Endothelial cell (in vitro differentiated cells): ENCODE data around the gene LY6G5B. TPM values are rescaled to one million over a fixed set of nuclear protein-coding genes. Genes with fewer than 3 reads are reported as not detected.
A peak's percentile ranks its signal among the peaks of the same experiment; 100 is the strongest.

Source experiments
- DNase-seq: peaks from one replicate; pipeline ENCODE4 v3.0.0; 2021; ENCODE audit warnings: low spot score
- H3K27ac Mint-ChIP-seq: one replicate; pipeline ENCODE4 v1.8.0; 2021; ENCODE audit warnings: mixed read lengths, inconsistent platforms; ENCODE audit not compliant: unreplicated experiment
- H3K27me3 Mint-ChIP-seq: one replicate; pipeline ENCODE4 v1.8.0; 2021; ENCODE audit warnings: mild to moderate bottlenecking, moderate library complexity, mixed read lengths, inconsistent platforms; ENCODE audit not compliant: unreplicated experiment
- H3K36me3 Mint-ChIP-seq: one replicate; pipeline ENCODE4 v1.8.0; 2021; ENCODE audit warnings: mild to moderate bottlenecking, low read depth, mixed read lengths, inconsistent platforms; ENCODE audit not compliant: unreplicated experiment
- H3K4me1 Mint-ChIP-seq: one replicate; pipeline ENCODE4 v1.8.0; 2021; ENCODE audit warnings: mild to moderate bottlenecking, mixed read lengths, inconsistent platforms; ENCODE audit not compliant: unreplicated experiment
- H3K4me3 Mint-ChIP-seq: one replicate; pipeline ENCODE4 v1.8.0; 2021; ENCODE audit warnings: mild to moderate bottlenecking, mixed read lengths, inconsistent platforms; ENCODE audit not compliant: unreplicated experiment
- H3K9me3 Mint-ChIP-seq: one replicate; pipeline ENCODE4 v1.8.0; 2021; ENCODE audit warnings: mixed read lengths, inconsistent platforms; ENCODE audit not compliant: unreplicated experiment
- CTCF ChIP-seq: fragments of 200-600 bp; sonication (generic); IDR thresholded peaks from one replicate; pipeline ENCODE4 v1.5.0; 2021; ENCODE audit warnings: antibody characterized with exemption; ENCODE audit not compliant: unreplicated experiment
- total RNA-seq: library from RNA; stranded (reverse); fragmentation: NEBNext Ultra II Directional; extraction: Animal tissue kit (Norgen Biotek cat#: 25700); gene quantifications from one replicate; pipeline ENCODE4 v1.2.1, GENCODE V29; 2021; ENCODE audit not compliant: unreplicated experiment

LY6G5B gene
- total RNA-seq, 1 donor from 2014 or later = 16.3 TPM

DNA sequence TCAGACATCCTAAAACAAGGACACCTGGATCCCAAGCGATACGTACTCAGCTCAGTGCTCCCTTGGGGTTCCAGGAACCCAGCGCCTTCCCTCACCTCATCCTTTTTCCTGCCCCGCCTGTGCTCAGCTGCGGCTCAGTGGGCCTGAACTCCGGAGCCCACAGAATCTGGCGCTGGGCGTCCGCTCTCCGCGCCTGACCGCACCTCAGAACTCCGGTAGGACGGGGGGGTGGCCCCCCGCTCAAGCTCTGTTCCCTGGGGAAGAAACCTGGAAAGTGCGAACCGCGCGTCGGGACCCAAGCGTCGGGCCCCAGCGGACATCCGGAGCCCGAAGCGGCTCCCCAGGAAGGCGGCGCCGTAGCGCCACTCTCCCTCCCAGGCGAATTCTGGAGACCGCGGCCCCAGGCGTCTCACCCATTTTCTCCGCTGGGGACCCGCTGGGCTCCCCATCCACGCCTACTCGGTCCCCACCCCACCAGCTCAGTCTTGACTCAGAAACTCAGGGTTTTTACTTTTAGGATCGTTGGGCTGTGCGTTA is 11.4 kb downstream of the LY6G5B start:
- H3K27me3 Mint-ChIP-seq = peaks cover 13% of the 10 kb centered on the region
- peak; percentile 45 for DNase-seq
- peak overlapping the region; percentile 88 for H3K27ac Mint-ChIP-seq
- no peaks in the 10 kb centered on the region for H3K9me3 Mint-ChIP-seq
- peaks cover 17% of the 10 kb centered on the region for H3K36me3 Mint-ChIP-seq
- no peak for TF ChIP-seq CTCF
- peaks cover 24% of the 10 kb centered on the region for H3K4me1 Mint-ChIP-seq
- H3K4me3 Mint-ChIP-seq = peak overlapping the region; percentile 84

DNA sequence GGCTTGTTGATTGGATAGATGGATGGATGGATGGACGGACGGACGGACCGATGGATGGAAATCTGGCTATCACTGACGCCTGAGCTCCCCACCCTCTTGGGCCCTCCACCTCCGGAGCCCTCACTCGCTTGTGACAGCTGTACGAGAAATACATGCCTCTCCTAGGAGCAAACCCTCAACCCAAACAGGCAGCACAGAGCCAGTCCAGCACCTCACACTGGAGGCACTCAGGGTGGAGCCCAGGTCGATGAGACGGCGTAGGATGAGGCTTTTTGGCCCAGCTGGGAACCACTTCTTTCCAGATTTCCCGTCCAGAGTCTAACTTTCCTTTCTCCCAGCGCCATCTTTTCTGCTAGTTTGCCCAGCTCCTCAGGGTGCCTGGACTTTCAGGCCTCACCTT is 13.8 kb downstream of the LY6G5B start:
- H3K36me3 Mint-ChIP-seq = peaks cover 10% of the 10 kb centered on the region
- no peak for TF ChIP-seq CTCF
- H3K4me1 Mint-ChIP-seq = peaks cover 20% of the 10 kb centered on the region
- no peaks in the 10 kb centered on the region for H3K9me3 Mint-ChIP-seq
- H3K4me3 Mint-ChIP-seq = peak overlapping the region; percentile 86
- no peak for DNase-seq
- H3K27ac Mint-ChIP-seq = no peak overlapping the region
- H3K27me3 Mint-ChIP-seq = peaks cover 11% of the 10 kb centered on the region

DNA sequence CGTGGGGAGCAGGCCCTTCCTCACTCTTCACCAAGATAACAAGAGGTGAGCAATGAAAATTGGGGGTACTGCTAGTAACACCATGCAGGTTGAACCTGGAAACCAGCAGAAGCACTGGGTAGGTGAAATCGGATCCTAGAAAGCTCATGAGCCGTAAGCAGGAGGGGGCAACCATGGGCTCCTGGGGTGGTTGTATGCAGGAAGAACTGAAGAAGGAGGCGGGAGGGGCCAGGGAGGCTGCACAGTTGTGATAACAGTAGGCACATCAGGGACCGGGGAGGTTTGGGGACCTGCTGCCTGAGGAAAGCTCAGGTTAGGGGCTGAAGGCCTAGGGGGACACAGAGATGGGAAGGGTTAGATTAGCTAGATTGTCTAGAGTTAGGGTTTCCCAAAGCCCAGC is 16.7 kb downstream of the LY6G5B start:
- H3K27ac Mint-ChIP-seq = no peak overlapping the region
- no peak for DNase-seq
- H3K9me3 Mint-ChIP-seq = no peaks in the 10 kb centered on the region
- H3K27me3 Mint-ChIP-seq = peaks cover 4% of the 10 kb centered on the region
- TF ChIP-seq CTCF = no peak
- peak overlapping the region; percentile 38 for H3K4me3 Mint-ChIP-seq
- peaks cover 16% of the 10 kb centered on the region for H3K36me3 Mint-ChIP-seq
- H3K4me1 Mint-ChIP-seq = peaks cover 22% of the 10 kb centered on the region

DNA sequence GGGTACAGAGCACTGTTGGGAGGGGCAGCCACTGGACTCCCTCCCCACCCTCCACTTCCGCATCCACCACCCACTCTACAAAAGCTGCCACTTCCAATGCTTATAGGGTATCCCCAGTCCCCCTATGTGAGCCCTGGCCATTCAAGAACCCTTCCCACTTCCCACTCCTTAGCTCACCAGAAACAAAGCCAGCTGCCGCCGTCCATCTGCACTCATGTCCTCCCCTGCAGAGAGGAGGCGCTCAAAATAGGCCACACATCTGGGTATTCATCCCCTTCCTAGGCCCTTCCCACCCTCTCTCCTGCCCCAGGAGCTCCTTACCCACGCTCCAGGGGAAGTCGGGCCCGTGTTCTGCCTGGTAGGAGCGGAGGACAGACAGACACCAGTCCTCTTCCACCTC is 17.5 kb downstream of the LY6G5B start:
- Mint-ChIP-seq H3K36me3 (peaks cover 16% of the 10 kb centered on the region), H3K4me1 (peaks cover 19% of the 10 kb centered on the region), H3K4me3 (no peak overlapping the region), H3K9me3 (no peaks in the 10 kb centered on the region), H3K27ac (no peak overlapping the region), H3K27me3 (peaks cover 4% of the 10 kb centered on the region)
- TF ChIP-seq CTCF = no peak
- DNase-seq = no peak

DNA sequence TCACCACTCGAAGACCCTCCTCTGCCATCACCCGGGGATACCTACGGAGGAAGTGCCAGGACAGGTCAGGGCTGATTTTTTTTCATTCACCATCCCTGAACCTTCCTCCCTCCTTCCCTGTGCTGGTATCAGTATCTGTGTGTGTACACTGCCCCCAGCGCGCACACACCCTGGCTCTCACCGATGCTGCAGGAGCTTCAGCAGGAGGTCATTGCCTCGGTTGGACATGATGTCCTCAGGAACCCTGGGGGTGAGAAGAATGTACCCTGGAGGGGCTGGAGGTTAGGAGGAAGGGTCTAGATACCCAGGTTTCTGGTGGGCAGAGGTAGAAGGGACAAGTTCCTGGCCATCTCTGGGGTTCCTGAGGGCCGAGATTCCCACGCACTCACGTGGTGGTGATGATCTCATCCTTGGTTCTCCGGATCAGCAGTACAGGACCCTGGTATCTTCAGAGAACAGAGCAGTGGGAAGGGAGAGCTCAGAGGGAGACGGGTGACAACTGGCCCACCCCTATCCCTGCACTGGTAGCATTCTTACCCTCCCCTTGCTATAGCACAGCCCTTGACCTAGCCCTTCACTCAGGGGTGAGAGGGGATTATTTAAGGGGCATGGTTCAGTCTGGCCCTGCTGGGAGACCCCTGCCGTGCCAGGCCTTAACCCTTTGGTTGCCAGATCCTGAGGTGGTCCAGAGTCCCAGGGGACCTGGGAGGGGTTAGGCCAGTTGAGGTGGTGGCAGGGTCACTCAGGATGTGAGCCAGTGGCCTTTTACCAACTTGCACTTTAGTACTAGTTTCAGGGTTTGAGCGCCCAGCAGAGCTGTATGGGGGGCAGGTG is 18.3 kb downstream of the LY6G5B start:
- no peak for DNase-seq
- no peak for TF ChIP-seq CTCF
- H3K4me1 Mint-ChIP-seq = peaks cover 18% of the 10 kb centered on the region
- no peak overlapping the region for H3K4me3 Mint-ChIP-seq
- no peak overlapping the region for H3K27ac Mint-ChIP-seq
- H3K9me3 Mint-ChIP-seq = no peaks in the 10 kb centered on the region
- peaks cover 19% of the 10 kb centered on the region for H3K36me3 Mint-ChIP-seq
- H3K27me3 Mint-ChIP-seq = peaks cover 4% of the 10 kb centered on the region
